WTC11 (cell line): ENCODE data around the gene NCKAP5. TPM values are rescaled to one million over a fixed set of nuclear protein-coding genes. Genes with fewer than 3 reads are reported as not detected.

Experiments
- ATAC-seq: fragments of 200-7000 bp; cut with Tn5 transposase; 2 replicates; pipeline ENCODE4 v1.10.0; 2021; ENCODE audit warnings: mild to moderate bottlenecking, moderate library complexity
- CTCF ChIA-PET: fragments of 300-600 bp; sonication (Branson Sonifier 250); formaldehyde crosslinking; loops from one replicate; lab custom pipeline; 2021; ENCODE audit warnings: antibody characterized with exemption; lab: Charles Lee
- POLR2A ChIA-PET: fragments of 350-600 bp; sonication (Branson Sonifier 250); formaldehyde crosslinking; loops from one replicate; lab custom pipeline; 2021; ENCODE audit warnings: antibody characterized with exemption; lab: Charles Lee
- DNase-seq: peaks from one replicate; pipeline ENCODE4 v3.0.0; 2021; ENCODE audit warnings: low spot score
- H3K27ac Mint-ChIP-seq: 2 replicates; pipeline ENCODE4 v1.8.0; 2021; ENCODE audit warnings: mixed read lengths
- H3K27me3 Mint-ChIP-seq: 2 replicates; pipeline ENCODE4 v1.8.0; 2021; ENCODE audit warnings: low read depth, mild to moderate bottlenecking, moderate library complexity, mixed read lengths
- H3K36me3 Mint-ChIP-seq: 2 replicates; pipeline ENCODE4 v1.8.0; 2021; ENCODE audit warnings: mixed read lengths
- H3K4me1 Mint-ChIP-seq: 2 replicates; pipeline ENCODE4 v1.8.0; 2022; ENCODE audit warnings: mixed read lengths
- H3K4me3 Mint-ChIP-seq: 2 replicates; pipeline ENCODE4 v1.8.0; 2021; ENCODE audit warnings: mild to moderate bottlenecking, moderate library complexity, mixed read lengths
- H3K9me3 Mint-ChIP-seq: 2 replicates; pipeline ENCODE4 v1.8.0; 2021; ENCODE audit warnings: mixed read lengths
- FOXJ3 ChIP-seq: sonication (generic); formaldehyde crosslinking; IDR thresholded peaks from 2 replicates; pipeline ENCODE4 v1.9.0; 2021; ENCODE audit warnings: missing genetic modification reagents, mild to moderate bottlenecking, borderline replicate concordance
- GRHL2 ChIP-seq: fragments of 250-450 bp; sonication (Bioruptor Pico); IDR thresholded peaks from 2 replicates; pipeline ENCODE4 v1.8.0; 2022; ENCODE audit warnings: mild to moderate bottlenecking, moderate library complexity; ENCODE audit not compliant: insufficient replicate concordance, severe bottlenecking
- IRF2 ChIP-seq: sonication (generic); formaldehyde crosslinking; IDR thresholded peaks from 2 replicates; pipeline ENCODE4 v1.8.0; 2022; ENCODE audit warnings: low read depth, missing genetic modification reagents, borderline replicate concordance
- JUN ChIP-seq: sonication (generic); formaldehyde crosslinking; IDR thresholded peaks from 2 replicates; pipeline ENCODE4 v1.8.0; 2023; ENCODE audit warnings: mild to moderate bottlenecking, missing genetic modification reagents
- NFATC4 ChIP-seq: fragments of 250-450 bp; sonication (Bioruptor Pico); IDR thresholded peaks from 2 replicates; pipeline ENCODE4 v1.9.0; 2021; ENCODE audit warnings: mild to moderate bottlenecking
- ZNF121 ChIP-seq: sonication (generic); formaldehyde crosslinking; IDR thresholded peaks from 2 replicates; pipeline ENCODE4 v1.8.0; 2023; ENCODE audit warnings: missing genetic modification reagents
- ZNF219 ChIP-seq: sonication (generic); formaldehyde crosslinking; IDR thresholded peaks from 2 replicates; pipeline ENCODE4 v1.8.0; 2023; ENCODE audit warnings: missing genetic modification reagents, mild to moderate bottlenecking, borderline replicate concordance
- ZNF317 ChIP-seq: sonication (generic); formaldehyde crosslinking; IDR thresholded peaks from 2 replicates; pipeline ENCODE4 v1.8.1; 2023; ENCODE audit warnings: low read depth, mild to moderate bottlenecking, moderate library complexity, missing genetic modification reagents, borderline replicate concordance
- ZNF396 ChIP-seq: fragments of 250-450 bp; sonication (Bioruptor Pico); IDR thresholded peaks from 2 replicates; pipeline ENCODE4 v1.8.0; 2021; ENCODE audit warnings: mild to moderate bottlenecking, moderate library complexity, borderline replicate concordance
- ZNF423 ChIP-seq: fragments of 250-450 bp; sonication (Bioruptor Pico); IDR thresholded peaks from 2 replicates; pipeline ENCODE4 v2.1.2; 2022; ENCODE audit warnings: mild to moderate bottlenecking, moderate library complexity
- total RNA-seq: library from RNA; stranded (reverse); gene quantifications from 3 replicates; pipeline ENCODE4 v1.2.3, GENCODE V29; 2021
- TF ChIP-seq, protein P1 (sequence below): sonication (generic); formaldehyde crosslinking; IDR thresholded peaks from 2 replicates; pipeline ENCODE4 v1.8.0; 2023; ENCODE audit warnings: mild to moderate bottlenecking, missing genetic modification reagents
- TF ChIP-seq, protein P2 (sequence below): fragments of 250-450 bp; sonication (Bioruptor Pico); IDR thresholded peaks from 2 replicates; pipeline ENCODE4 v2.1.2; 2022; ENCODE audit warnings: mild to moderate bottlenecking, moderate library complexity
- TF ChIP-seq, protein P3 (sequence below): sonication (generic); formaldehyde crosslinking; IDR thresholded peaks from 2 replicates; pipeline ENCODE4 v1.8.1; 2022; ENCODE audit warnings: low read depth, missing genetic modification reagents, borderline replicate concordance
- TF ChIP-seq, protein P4 (sequence below): sonication (generic); formaldehyde crosslinking; IDR thresholded peaks from 2 replicates; pipeline ENCODE4 v1.8.1; 2022; ENCODE audit warnings: mild to moderate bottlenecking, moderate library complexity, missing genetic modification reagents
- TF ChIP-seq, protein P5 (sequence below): sonication (generic); formaldehyde crosslinking; IDR thresholded peaks from 2 replicates; pipeline ENCODE4 v1.8.0; 2022; ENCODE audit warnings: missing genetic modification reagents
- TF ChIP-seq, protein P6 (sequence below): sonication (generic); formaldehyde crosslinking; IDR thresholded peaks from 2 replicates; pipeline ENCODE4 v1.8.0; 2022; ENCODE audit warnings: mild to moderate bottlenecking, missing genetic modification reagents
- TF ChIP-seq, protein P7 (sequence below): sonication (generic); formaldehyde crosslinking; IDR thresholded peaks from 2 replicates; pipeline ENCODE4 v1.8.0; 2022; ENCODE audit warnings: mild to moderate bottlenecking, missing genetic modification reagents
- TF ChIP-seq, protein P8 (sequence below): sonication (generic); formaldehyde crosslinking; IDR thresholded peaks from 2 replicates; pipeline ENCODE4 v1.8.1; 2023; ENCODE audit warnings: mild to moderate bottlenecking, missing genetic modification reagents, moderate library complexity
- TF ChIP-seq, protein P9 (sequence below): sonication (generic); formaldehyde crosslinking; IDR thresholded peaks from 2 replicates; pipeline ENCODE4 v1.8.1; 2022; ENCODE audit warnings: mild to moderate bottlenecking, missing genetic modification reagents, moderate library complexity, borderline replicate concordance
- TF ChIP-seq, protein P10 (sequence below): sonication (generic); formaldehyde crosslinking; IDR thresholded peaks from 2 replicates; pipeline ENCODE4 v1.8.1; 2022; ENCODE audit warnings: missing genetic modification reagents, borderline replicate concordance

Gene NCKAP5
- total RNA-seq, 1 experiment from 2014 or later, result 0.55 TPM

DNA sequence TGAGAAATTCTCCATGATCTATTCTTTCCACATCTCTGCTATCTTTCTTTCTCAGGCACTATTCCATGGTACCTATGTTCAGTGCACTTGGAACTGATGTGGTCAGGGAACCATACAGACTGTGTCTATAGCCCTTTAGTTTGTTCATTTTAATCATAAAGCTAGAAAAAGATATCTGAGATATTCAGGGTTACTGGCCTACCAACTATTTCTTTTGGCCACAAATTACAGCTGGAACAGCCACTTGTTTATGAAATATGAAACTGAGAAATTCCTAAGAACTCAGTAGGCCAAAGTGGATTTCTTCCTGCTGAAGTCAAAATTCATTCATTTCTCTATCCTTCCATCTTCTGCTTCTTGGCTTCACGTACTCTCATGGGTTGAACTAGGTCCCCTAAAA, 875.4 kb downstream of the NCKAP5 start (continued):
- TF ChIP-seq, protein P1, sequence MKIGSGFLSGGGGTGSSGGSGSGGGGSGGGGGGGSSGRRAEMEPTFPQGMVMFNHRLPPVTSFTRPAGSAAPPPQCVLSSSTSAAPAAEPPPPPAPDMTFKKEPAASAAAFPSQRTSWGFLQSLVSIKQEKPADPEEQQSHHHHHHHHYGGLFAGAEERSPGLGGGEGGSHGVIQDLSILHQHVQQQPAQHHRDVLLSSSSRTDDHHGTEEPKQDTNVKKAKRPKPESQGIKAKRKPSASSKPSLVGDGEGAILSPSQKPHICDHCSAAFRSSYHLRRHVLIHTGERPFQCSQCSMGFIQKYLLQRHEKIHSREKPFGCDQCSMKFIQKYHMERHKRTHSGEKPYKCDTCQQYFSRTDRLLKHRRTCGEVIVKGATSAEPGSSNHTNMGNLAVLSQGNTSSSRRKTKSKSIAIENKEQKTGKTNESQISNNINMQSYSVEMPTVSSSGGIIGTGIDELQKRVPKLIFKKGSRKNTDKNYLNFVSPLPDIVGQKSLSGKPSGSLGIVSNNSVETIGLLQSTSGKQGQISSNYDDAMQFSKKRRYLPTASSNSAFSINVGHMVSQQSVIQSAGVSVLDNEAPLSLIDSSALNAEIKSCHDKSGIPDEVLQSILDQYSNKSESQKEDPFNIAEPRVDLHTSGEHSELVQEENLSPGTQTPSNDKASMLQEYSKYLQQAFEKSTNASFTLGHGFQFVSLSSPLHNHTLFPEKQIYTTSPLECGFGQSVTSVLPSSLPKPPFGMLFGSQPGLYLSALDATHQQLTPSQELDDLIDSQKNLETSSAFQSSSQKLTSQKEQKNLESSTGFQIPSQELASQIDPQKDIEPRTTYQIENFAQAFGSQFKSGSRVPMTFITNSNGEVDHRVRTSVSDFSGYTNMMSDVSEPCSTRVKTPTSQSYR (CRISPR knock-in tag), result no peak
- TF ChIP-seq, protein P2, sequence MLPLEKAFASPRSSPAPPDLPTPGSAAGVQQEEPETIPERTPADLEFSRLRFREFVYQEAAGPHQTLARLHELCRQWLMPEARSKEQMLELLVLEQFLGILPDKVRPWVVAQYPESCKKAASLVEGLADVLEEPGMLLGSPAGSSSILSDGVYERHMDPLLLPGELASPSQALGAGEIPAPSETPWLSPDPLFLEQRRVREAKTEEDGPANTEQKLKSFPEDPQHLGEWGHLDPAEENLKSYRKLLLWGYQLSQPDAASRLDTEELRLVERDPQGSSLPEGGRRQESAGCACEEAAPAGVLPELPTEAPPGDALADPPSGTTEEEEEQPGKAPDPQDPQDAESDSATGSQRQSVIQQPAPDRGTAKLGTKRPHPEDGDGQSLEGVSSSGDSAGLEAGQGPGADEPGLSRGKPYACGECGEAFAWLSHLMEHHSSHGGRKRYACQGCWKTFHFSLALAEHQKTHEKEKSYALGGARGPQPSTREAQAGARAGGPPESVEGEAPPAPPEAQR (CRISPR knock-in tag), result no peak
- TF ChIP-seq ZNF423 (CRISPR knock-in tag) (no peak), ZNF317 (no peak), GRHL2 (CRISPR knock-in tag) (no peak)
- TF ChIP-seq, protein P3, sequence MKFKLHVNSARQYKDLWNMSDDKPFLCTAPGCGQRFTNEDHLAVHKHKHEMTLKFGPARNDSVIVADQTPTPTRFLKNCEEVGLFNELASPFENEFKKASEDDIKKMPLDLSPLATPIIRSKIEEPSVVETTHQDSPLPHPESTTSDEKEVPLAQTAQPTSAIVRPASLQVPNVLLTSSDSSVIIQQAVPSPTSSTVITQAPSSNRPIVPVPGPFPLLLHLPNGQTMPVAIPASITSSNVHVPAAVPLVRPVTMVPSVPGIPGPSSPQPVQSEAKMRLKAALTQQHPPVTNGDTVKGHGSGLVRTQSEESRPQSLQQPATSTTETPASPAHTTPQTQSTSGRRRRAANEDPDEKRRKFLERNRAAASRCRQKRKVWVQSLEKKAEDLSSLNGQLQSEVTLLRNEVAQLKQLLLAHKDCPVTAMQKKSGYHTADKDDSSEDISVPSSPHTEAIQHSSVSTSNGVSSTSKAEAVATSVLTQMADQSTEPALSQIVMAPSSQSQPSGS, result no peak
- TF ChIP-seq, protein P4, sequence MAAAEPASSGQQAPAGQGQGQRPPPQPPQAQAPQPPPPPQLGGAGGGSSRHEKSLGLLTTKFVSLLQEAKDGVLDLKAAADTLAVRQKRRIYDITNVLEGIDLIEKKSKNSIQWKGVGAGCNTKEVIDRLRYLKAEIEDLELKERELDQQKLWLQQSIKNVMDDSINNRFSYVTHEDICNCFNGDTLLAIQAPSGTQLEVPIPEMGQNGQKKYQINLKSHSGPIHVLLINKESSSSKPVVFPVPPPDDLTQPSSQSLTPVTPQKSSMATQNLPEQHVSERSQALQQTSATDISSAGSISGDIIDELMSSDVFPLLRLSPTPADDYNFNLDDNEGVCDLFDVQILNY (CRISPR knock-in tag), result no peak
- TF ChIP-seq, protein P5, sequence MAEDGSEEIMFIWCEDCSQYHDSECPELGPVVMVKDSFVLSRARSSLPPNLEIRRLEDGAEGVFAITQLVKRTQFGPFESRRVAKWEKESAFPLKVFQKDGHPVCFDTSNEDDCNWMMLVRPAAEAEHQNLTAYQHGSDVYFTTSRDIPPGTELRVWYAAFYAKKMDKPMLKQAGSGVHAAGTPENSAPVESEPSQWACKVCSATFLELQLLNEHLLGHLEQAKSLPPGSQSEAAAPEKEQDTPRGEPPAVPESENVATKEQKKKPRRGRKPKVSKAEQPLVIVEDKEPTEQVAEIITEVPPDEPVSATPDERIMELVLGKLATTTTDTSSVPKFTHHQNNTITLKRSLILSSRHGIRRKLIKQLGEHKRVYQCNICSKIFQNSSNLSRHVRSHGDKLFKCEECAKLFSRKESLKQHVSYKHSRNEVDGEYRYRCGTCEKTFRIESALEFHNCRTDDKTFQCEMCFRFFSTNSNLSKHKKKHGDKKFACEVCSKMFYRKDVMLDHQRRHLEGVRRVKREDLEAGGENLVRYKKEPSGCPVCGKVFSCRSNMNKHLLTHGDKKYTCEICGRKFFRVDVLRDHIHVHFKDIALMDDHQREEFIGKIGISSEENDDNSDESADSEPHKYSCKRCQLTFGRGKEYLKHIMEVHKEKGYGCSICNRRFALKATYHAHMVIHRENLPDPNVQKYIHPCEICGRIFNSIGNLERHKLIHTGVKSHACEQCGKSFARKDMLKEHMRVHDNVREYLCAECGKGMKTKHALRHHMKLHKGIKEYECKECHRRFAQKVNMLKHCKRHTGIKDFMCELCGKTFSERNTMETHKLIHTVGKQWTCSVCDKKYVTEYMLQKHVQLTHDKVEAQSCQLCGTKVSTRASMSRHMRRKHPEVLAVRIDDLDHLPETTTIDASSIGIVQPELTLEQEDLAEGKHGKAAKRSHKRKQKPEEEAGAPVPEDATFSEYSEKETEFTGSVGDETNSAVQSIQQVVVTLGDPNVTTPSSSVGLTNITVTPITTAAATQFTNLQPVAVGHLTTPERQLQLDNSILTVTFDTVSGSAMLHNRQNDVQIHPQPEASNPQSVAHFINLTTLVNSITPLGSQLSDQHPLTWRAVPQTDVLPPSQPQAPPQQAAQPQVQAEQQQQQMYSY (CRISPR knock-in tag), result no peak

DNA sequence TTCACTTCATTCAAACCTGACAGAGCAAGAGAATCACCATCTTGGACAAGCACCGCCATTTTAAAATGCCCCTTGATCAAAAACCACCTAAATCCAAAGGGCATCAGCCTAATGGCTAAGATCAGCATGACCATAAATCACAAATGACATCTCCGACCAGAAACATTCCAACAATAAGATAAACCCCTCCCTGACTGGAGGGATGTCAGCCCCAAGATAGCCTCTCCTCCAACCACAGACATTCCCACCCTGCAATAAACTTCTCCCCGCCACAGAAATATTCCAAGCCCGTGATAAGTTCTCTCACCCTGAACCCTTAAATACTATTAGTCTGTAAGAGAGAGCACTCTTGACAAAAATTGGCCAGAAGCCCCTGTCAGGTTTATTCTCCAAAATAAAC, 876.7 kb downstream of the NCKAP5 start:
- no peak overlapping the region for H3K27ac Mint-ChIP-seq
- no peaks in the 10 kb centered on the region for H3K36me3 Mint-ChIP-seq
- H3K4me3 Mint-ChIP-seq, result no peak overlapping the region
- peaks cover 13% of the 10 kb centered on the region for H3K9me3 Mint-ChIP-seq
- ATAC-seq (no peak), DNase-seq (no peak)
- CTCF ChIA-PET, result no interaction called here
- H3K27me3 Mint-ChIP-seq, result no peaks in the 10 kb centered on the region
- peaks cover 11% of the 10 kb centered on the region for H3K4me1 Mint-ChIP-seq
- POLR2A ChIA-PET, result no interaction called here
- TF ChIP-seq ZNF121 (no peak), ZNF219 (no peak), JUN (CRISPR knock-in tag) (no peak), FOXJ3 (CRISPR knock-in tag) (no peak), IRF2 (CRISPR knock-in tag) (no peak), GRHL2 (CRISPR knock-in tag) (no peak), ZNF396 (no peak), NFATC4 (no peak)
- TF ChIP-seq, protein P6, sequence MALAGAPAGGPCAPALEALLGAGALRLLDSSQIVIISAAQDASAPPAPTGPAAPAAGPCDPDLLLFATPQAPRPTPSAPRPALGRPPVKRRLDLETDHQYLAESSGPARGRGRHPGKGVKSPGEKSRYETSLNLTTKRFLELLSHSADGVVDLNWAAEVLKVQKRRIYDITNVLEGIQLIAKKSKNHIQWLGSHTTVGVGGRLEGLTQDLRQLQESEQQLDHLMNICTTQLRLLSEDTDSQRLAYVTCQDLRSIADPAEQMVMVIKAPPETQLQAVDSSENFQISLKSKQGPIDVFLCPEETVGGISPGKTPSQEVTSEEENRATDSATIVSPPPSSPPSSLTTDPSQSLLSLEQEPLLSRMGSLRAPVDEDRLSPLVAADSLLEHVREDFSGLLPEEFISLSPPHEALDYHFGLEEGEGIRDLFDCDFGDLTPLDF (CRISPR knock-in tag), result no peak
- TF ChIP-seq, protein P7, sequence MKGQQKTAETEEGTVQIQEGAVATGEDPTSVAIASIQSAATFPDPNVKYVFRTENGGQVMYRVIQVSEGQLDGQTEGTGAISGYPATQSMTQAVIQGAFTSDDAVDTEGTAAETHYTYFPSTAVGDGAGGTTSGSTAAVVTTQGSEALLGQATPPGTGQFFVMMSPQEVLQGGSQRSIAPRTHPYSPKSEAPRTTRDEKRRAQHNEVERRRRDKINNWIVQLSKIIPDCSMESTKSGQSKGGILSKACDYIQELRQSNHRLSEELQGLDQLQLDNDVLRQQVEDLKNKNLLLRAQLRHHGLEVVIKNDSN (CRISPR knock-in tag), result no peak
- TF ChIP-seq, protein P8, sequence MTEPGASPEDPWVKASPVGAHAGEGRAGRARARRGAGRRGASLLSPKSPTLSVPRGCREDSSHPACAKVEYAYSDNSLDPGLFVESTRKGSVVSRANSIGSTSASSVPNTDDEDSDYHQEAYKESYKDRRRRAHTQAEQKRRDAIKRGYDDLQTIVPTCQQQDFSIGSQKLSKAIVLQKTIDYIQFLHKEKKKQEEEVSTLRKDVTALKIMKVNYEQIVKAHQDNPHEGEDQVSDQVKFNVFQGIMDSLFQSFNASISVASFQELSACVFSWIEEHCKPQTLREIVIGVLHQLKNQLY (CRISPR knock-in tag), result no peak
- TF ChIP-seq, protein P9, sequence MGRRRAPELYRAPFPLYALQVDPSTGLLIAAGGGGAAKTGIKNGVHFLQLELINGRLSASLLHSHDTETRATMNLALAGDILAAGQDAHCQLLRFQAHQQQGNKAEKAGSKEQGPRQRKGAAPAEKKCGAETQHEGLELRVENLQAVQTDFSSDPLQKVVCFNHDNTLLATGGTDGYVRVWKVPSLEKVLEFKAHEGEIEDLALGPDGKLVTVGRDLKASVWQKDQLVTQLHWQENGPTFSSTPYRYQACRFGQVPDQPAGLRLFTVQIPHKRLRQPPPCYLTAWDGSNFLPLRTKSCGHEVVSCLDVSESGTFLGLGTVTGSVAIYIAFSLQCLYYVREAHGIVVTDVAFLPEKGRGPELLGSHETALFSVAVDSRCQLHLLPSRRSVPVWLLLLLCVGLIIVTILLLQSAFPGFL (CRISPR knock-in tag), result no peak
- TF ChIP-seq, protein P10, sequence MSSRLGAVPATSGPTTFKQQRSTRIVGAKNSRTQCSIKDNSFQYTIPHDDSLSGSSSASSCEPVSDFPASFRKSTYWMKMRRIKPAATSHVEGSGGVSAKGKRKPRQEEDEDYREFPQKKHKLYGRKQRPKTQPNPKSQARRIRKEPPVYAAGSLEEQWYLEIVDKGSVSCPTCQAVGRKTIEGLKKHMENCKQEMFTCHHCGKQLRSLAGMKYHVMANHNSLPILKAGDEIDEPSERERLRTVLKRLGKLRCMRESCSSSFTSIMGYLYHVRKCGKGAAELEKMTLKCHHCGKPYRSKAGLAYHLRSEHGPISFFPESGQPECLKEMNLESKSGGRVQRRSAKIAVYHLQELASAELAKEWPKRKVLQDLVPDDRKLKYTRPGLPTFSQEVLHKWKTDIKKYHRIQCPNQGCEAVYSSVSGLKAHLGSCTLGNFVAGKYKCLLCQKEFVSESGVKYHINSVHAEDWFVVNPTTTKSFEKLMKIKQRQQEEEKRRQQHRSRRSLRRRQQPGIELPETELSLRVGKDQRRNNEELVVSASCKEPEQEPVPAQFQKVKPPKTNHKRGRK, result no peak
